ENCODE data around the gene BEST3. TPM values are rescaled to one million over a fixed set of nuclear protein-coding genes. Genes with fewer than 3 reads are reported as not detected.

Gene BEST3
- total and polyA plus RNA-seq, 3 donors from 2014 or later = 0.74 to 9.8 (median 2.1) TPM

DNA sequence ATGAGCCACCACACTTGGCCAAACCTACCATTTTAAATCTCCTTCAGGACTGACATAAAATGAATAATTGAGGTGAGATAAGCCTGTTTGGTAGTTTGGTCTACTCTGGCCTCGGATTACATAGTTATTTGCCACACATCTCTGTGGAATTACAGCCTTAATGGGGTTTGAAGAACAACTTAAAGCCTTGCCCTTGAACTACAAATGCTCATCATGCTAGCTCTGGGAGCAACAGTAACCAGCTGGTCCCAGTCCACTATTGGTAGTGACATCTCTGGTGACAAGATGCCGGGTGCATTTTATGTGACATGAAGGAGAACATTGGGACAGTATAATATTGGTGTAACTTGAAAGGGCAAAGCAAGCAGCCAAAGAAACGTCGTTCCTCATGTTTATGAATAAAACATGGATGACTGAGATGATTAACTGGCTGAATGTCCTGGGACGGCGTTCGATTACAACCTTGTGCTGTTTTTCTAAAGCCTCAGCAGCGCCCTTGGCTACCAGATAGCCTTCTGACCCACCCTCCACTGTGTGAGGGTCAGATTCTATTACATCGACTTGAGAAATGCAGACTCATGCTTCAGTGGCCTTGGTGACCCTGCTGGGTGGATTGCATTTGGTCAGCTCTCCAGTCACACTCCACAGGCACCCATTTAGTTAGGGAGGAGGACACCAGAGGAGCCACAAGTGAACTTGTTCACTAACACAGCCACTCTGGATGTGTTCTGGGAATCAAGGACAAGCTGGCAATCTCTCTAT is 41.5 kb downstream of the BEST3 start:
- no peaks in the 10 kb centered on the region for H3K9me3 ChIP-seq
- no peak overlapping the region for H3K27ac ChIP-seq
- intact Hi-C loops (cut with DNase I; ENCODE audit: low total_unique reads) = no loop called here
- H3K4me3 ChIP-seq = no peak overlapping the region
- no peaks in the 10 kb centered on the region for H3K27me3 ChIP-seq
- H3K4me1 ChIP-seq = no peaks in the 10 kb centered on the region
- DNase-seq = no peak
- H3K36me3 ChIP-seq (ENCODE audit: low read depth, missing control alignments) = no peaks in the 10 kb centered on the region
- WGBS, 2 donors = 59 to 61% methylated on average over 9 of the region's 9 CpGs
- TF ChIP-seq POLR2A (IDR thresholded peaks at IDR 0.05) (no peak), CTCF (IDR thresholded peaks at IDR 0.05) (no peak)

GRCh38 chr12:69655616-69656340 is 43.3 kb downstream of the BEST3 start:
- no peak overlapping the region for H3K27ac ChIP-seq
- DNase-seq = no peak
- no peaks in the 10 kb centered on the region for H3K27me3 ChIP-seq
- intact Hi-C loops (cut with DNase I; ENCODE audit: low total_unique reads) = no loop called here
- TF ChIP-seq CTCF (IDR thresholded peaks at IDR 0.05) (no peak), POLR2A (IDR thresholded peaks at IDR 0.05) (no peak)
- H3K4me1 ChIP-seq = no peaks in the 10 kb centered on the region
- H3K36me3 ChIP-seq (ENCODE audit: low read depth, missing control alignments) = no peaks in the 10 kb centered on the region
- 72 to 74% methylated on average over 8 to 11 of the region's 11 CpGs for WGBS, 2 donors
- no peak overlapping the region for H3K4me3 ChIP-seq
- H3K9me3 ChIP-seq = no peaks in the 10 kb centered on the region

DNA sequence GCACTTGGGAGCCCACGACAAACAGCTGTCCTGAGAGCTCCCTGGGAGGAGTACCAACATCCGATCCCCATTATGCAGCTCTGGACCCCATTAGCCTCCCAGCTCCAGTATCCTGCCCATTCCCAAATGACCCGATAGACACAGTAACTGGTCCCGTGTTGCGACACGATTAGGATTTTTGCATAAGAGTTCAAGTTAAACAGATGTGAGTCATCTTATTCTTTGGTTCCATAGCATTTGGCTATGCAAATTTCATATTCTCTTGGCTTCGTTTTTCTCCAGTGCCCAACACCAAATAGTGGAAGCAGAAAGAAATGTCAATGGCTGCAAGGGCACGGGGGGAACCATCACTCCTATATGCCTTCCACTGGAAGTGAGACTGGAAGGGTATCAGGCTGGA is 45.4 kb downstream of the BEST3 start:
- no peaks in the 10 kb centered on the region for H3K9me3 ChIP-seq
- no peak overlapping the region for H3K4me3 ChIP-seq
- TF ChIP-seq POLR2A (IDR thresholded peaks at IDR 0.05) = no peak
- H3K4me1 ChIP-seq = no peaks in the 10 kb centered on the region
- H3K36me3 ChIP-seq (ENCODE audit: low read depth, missing control alignments) = no peaks in the 10 kb centered on the region
- H3K27ac ChIP-seq = no peak overlapping the region
- WGBS, 2 donors = 95 to 96% methylated on average over 8 of the region's 8 CpGs
- DNase-seq = no peak
- intact Hi-C loops (cut with DNase I; ENCODE audit: low total_unique reads) = no loop called here
- no peaks in the 10 kb centered on the region for H3K27me3 ChIP-seq

DNA sequence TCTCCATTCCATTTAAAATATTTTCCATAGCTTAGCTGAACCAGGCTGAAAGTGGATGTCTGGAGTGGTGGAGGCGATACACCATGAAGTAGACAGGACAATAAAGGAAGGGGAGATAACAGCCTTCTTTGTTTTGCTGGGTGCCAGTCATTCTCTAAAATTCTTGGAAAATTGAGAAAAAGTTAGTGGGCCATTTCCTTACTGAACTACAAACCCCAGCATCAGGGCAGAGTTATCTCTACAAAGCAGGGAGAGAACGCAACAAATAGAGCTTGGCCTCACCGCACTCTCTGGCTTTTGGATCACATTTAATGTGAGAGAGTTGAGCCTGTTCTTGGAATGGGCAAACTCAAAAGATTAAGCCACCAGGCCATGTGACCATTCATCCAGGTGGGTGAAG is 47.2 kb downstream of the BEST3 start:
- WGBS, 2 donors = 94 to 95% methylated on average over 3 of the region's 3 CpGs
- no peaks in the 10 kb centered on the region for H3K4me1 ChIP-seq
- H3K9me3 ChIP-seq = no peaks in the 10 kb centered on the region
- no peak overlapping the region for H3K27ac ChIP-seq
- H3K36me3 ChIP-seq (ENCODE audit: low read depth, missing control alignments) = no peaks in the 10 kb centered on the region
- DNase-seq = no peak
- no peak overlapping the region for H3K4me3 ChIP-seq
- intact Hi-C loops (cut with DNase I; ENCODE audit: low total_unique reads) = no loop called here
- H3K27me3 ChIP-seq = no peaks in the 10 kb centered on the region
- TF ChIP-seq CTCF (IDR thresholded peaks at IDR 0.05) (no peak), POLR2A (IDR thresholded peaks at IDR 0.05) (no peak)

GRCh38 chr12:69649529-69649928 is 49.6 kb downstream of the BEST3 start:
- TF ChIP-seq CTCF (IDR thresholded peaks at IDR 0.05) = no peak
- TF ChIP-seq POLR2A (IDR thresholded peaks at IDR 0.05) = no peak
- no peak overlapping the region for H3K27ac ChIP-seq
- intact Hi-C loops (cut with DNase I; ENCODE audit: low total_unique reads) = no loop called here

More at GRCh38 chr12:69649529-69649928, 49.6 kb downstream of the BEST3 start:
- Histone ChIP-seq H3K4me1 (no peaks in the 10 kb centered on the region), H3K4me3 (no peak overlapping the region), H3K9me3 (no peaks in the 10 kb centered on the region), H3K27me3 (no peaks in the 10 kb centered on the region), H3K36me3 (ENCODE audit: low read depth, missing control alignments) (no peaks in the 10 kb centered on the region)
- 69 to 71% methylated on average over 4 of the region's 4 CpGs for WGBS, 2 donors
- DNase-seq = no peak

Data from testis (tissue), 3 donors.